ENCODE data around the gene PRIM2.
"Not testable (repeated sequence)": the region's sequence is repeated elsewhere in the genome, so short reads cannot be mapped to it uniquely, and the experiment has no call there.

Gene PRIM2

DNA sequence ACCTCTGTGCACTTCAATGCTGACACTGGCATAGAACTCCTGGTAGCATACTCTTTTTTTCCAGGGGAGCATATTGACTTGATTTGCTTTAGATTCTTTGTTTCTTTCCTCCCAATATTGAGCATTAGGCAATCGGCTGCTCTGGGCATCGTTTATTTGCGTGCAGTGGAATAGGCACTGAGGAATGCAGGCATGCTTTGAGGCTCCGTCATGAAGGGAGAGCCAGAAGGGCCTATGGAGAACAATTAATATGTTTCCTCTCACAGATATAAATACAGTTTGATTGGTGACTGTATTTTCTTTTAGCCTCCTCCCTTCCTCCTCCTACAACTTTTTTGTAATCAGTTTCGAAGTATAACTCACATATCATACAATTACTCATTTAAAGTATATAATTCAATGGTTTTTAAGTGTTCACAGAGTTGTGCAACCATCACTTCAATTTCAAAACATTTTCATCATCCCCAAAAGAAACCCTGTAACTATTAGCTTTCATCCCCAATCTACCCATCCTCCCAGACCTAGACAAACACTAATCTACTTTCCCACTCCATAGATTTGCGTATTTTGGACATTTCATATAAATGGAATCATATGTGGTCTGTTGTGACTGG, 157.5 kb downstream of the PRIM2 start:
- intact Hi-C loops (cut with DNase I), result not testable (repeated sequence)

DNA sequence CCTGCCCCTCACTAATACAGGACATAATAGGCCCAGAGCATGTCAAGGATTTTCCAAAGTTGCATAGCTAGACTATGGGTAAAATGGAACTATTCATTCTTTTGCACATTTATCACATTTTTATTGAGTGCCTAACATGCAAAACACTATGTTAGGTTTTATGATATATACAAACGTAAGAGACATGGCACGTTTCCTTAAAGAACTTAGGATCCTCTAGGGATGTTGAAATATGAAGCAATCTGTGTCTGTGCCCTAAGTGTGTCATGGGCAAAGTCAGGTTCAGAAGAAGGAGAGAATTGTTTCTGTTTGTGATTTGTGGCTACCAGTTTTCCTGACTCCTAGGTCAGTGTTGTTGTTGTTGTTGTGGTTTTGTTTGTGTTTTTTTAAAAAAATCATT, 158.2 kb downstream of the PRIM2 start:
- intact Hi-C loops (cut with DNase I), result not testable (repeated sequence)

More for the DNA sequence above, 157.5 kb downstream of the PRIM2 start:
- DNase-seq, result not testable (repeated sequence)

DNA sequence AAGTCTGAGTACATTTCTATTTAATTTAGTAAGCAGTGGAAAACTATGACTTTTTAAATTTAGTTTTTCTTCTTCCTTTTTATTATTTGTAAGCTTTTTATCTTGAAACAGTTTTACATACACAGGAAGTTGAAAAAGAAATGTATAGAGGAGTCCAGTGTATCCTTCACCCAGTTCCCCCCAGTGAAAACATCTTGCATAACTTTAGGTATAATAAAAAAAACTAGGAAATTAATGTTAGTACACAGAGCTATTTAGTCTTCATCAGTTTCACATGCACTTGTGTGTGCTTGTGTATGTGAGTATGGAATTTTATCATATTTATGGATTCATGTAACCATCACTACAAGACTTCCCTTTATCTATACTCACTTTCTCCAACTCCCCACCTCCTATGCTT, 162.8 kb downstream of the PRIM2 start:
- DNase-seq; intact Hi-C loops (cut with DNase I): not testable (repeated sequence)

More for the DNA sequence above, 158.2 kb downstream of the PRIM2 start:
- not testable (repeated sequence) for DNase-seq

DNA sequence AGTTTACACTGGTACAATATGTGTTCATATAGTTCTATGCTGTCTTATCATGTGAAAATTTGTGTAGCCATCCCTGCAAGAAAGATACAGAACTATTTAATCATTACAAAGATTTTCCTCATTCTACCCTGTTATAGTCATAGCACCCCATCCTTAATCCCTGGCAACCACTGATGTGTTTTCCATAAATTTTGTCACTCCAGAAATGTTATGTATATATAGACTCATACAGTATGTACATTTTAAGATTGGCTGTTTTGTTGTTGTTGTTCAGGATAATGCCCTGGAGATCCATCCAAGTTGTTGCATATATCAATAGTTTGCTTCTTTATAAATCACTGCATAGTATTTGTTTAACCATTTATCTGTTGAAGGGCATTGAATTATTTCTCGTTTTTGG, 163.7 kb downstream of the PRIM2 start:
- intact Hi-C loops (cut with DNase I); DNase-seq: not testable (repeated sequence)

DNA sequence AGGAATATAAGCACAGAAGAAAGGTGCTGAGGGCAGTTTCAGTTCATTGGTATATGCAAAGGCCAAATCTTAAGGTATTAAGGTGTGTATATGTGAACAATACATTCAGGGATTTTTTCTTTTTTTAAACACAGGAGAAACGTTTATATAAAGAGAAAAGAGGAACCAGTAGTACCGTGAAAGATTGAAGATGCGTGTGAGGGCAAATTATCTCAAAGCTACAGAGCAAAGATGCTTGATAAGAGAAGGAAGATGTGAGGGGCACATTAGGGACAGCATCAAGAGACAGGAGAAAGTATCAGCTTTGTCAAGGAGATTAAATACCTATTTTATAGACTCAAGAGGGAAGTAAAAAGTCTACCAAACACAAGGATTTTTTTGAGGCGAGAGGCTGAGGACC, 165.0 kb downstream of the PRIM2 start:
- intact Hi-C loops (cut with DNase I); DNase-seq: not testable (repeated sequence)

DNA sequence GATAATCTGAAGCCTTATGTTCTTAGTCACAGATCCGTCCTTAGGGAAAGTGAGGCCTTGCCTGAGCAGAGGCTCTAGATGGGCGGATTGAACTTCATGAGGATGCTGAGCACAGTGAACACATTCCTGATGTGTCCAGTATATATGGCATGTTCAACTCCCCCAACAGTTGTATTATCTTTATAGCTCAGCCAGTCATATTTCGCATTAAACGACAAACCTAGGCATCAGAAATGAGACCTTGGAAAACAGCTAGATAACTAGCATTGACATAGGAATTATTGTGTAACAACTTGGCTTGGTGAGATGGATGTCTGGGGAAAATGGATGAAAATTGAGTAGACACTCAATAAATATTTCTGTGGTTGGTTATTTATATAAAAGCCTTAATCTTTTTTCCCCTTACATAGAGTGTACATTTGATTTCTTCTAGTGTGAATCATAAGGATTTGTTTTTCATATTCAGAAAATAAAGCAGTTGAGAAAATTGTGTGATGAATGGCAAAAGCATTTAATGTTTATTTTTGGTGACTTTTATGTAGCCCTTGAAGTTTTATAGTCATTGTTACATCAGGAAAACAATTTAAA, 169.2 kb downstream of the PRIM2 start:
- DNase-seq; intact Hi-C loops (cut with DNase I): not testable (repeated sequence)

DNA sequence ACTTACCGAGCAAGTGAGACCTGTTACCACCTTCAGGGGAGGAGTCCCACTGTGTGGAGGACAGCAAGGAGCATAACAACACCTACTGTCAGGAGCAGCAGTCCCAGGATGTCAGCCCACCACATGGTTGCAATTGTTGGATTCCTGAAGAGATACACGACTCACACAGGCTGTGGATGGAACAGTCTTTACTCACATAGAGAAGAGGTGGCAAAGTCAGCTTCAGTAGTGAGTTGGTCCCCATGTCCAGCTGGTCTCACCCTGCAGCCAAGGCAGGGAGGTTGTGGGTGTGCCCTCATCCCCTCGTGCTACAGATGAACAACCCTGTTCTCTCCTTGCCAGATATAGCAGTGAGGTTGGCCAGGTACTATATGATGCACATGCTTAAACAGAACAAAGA, 171.1 kb downstream of the PRIM2 start:
- DNase-seq; intact Hi-C loops (cut with DNase I): not testable (repeated sequence)

DNA sequence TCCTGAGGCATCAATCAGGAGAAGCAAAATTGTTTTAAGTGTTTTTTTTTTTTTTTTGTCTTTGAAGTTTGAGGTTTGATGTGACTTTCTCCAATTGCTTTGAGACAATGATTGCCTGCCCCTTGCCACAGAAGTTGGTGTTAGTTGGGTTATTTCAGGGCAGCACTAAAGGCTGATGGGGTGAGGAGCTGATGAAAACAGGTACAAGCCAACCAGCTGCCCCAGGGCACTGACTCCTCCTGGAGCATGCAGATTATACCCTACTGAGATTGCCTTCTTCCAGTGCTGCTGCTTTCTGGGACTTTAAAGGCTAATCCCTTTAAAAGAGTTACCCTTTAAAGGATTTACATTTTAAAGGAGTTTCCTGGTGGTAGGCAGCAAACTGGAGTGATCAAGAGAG, 172.5 kb downstream of the PRIM2 start:
- intact Hi-C loops (cut with DNase I); DNase-seq: not testable (repeated sequence)

DNA sequence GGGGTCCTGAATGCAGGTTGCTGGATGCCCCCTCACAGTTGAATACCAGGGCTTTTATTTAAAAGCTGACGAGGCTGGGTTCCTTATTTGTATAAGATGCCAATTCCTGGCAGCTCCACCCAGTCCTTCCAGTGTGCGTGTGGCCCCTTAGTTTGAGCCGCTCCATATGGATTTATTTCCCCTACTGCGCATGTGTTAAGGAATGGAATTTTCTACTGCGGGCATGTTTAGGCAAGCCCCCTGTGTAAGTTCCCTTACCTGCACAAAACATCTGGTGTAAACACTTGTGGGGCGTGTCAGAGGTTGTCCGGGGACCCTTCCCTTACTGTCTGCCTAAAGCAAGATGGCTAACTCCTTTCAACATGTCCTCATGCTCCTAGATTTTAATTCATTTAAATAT, 174.4 kb downstream of the PRIM2 start:
- intact Hi-C loops (cut with DNase I); DNase-seq: not testable (repeated sequence)

DNA sequence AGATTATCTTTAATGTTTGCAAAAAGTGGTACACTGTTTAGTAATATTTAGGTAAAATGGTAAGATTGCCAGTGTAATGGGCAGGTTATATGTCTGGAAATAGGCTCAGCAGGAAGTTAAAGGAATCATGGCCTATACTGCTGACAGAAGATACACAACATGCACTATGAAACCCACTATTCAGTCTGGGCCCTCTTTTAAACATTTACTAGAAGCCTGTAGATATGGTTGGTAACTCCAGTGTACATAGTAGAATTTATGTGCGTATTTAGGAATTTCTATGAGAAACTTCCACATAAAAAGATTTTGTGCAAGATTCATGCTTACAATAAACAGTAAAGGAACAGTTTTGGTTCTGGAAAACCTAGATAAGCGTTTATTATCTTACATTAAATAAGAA, 178.8 kb downstream of the PRIM2 start:
- intact Hi-C loops (cut with DNase I); DNase-seq: not testable (repeated sequence)

DNA sequence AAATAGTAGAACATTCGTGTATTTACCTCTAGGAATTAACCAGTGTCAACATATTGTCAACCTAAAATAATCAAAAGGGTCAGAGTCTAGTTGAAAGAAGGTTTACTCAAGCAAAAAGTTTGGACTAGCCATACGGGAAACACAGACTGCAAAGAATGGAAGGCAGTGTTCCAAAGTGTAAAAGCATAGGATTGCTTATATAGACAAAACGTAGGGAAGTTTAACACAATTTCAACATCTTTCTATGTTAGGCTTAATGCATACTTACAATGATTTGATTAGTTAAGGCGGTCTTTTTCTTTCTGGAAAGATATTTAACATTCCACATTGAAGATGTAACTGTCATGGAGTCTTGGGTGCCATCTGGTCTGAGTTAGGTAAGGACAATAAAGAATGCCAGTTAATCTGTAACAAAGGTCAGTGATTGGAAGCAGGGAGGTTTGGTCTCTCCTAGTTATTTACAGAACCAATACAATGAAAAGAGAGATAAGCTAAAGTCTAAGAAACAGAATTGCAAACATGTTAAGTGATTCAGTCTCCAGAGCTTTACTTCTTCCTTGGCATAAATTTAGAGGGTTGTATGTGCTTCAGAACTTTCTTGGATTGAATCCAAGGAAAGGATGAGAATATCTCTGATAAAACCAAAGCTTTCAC, 183.1 kb downstream of the PRIM2 start:
- intact Hi-C loops (cut with DNase I); DNase-seq: not testable (repeated sequence)

DNA sequence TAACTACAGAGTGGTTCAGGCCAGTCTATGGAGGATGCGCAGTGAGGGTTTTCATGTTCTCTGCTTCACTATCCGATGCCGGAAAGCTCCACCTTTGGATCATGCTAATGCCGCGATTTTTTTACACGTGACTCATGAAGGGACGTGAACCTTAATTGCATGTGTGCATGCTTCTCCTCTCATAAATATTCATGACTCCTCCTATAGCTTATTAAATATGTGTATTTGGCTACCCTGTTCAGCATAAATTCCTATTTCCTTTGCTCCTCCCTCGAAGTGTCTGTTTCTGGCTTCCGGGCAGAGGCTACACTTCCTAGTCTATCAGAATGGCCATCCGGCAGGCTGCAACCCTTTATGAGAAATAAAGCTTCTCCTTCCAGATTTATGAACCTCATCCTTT, 185.0 kb downstream of the PRIM2 start:
- intact Hi-C loops (cut with DNase I); DNase-seq: not testable (repeated sequence)

DNA sequence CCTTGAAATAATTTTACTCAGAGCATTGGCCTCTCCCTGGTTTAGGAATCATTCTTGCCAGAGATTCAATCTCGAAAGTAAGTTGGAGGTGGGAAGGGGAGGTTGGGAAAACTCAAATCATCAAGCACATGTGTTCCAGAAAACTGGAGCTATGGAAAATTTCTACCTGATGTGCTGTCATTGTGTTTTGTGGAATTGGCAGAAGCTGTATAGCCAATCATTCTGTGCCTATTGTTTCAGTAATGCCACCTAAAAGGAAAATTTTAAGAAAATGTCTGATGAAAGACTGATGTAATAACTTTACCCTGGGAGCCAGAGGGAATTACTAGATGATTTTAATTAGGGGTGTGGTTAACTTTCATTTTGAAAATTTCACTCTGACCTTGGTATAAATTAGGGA, 187.8 kb downstream of the PRIM2 start:
- DNase-seq; intact Hi-C loops (cut with DNase I): not testable (repeated sequence)

DNA sequence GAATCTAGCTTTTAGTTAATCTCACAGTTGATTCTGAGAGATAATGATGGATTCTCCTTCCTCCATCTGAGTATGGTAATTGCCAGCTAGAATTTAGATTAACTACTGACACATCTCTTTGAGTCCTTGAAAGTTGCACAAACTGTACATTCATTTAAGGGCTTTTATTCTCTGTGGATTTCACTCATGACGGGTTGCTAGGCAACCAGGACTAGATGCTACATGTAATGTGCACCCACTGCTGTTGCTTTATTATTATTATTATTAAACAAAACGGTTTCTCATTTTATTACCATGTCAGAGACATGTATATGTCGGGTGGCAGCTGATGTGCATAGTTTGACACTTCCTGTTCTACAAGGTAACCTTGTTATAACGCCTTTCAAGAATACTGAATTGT, 193.0 kb downstream of the PRIM2 start:
- intact Hi-C loops (cut with DNase I), result not testable (repeated sequence)
- peak in 1 of 42 donors; percentile 3 for DNase-seq

DNA sequence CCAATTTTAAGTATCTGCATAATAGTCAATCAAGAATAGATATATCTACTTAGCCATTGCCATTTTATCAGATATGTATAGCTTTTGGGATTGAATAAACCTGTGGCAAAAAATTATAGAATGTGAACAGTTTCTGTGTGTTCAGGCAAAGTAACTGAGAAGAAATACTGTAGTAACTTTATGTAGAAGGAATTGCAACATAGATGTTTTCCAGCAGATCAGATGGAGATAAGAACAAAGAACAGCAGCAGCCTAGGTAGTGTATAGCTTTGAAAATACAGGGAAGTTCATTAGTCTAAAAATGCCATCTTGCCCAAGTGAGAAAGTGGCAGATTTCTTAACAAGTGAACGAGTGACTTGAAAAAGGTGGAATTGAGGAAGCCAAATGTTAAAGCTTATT, 197.7 kb downstream of the PRIM2 start:
- DNase-seq; intact Hi-C loops (cut with DNase I): not testable (repeated sequence)

DNA sequence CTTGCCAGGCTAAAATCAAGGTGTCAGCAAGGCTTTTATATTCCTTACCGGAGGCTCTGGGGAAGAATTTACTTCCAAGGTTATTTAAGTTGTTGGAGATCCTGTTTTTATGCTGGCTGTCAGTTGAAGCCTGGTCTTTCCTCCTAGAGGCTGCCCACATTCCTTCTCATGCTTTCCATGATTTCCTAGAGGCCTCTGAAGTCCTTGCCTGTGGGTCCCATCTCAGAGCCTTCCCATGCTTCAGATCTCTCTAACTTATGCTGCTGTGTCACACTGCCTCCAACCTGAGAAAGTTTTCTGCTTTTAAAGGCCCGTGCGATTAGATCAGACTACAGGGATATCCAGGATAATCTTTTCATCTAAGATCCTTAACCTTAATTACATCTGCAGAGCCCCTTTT, 198.4 kb downstream of the PRIM2 start:
- intact Hi-C loops (cut with DNase I); DNase-seq: not testable (repeated sequence)

DNA sequence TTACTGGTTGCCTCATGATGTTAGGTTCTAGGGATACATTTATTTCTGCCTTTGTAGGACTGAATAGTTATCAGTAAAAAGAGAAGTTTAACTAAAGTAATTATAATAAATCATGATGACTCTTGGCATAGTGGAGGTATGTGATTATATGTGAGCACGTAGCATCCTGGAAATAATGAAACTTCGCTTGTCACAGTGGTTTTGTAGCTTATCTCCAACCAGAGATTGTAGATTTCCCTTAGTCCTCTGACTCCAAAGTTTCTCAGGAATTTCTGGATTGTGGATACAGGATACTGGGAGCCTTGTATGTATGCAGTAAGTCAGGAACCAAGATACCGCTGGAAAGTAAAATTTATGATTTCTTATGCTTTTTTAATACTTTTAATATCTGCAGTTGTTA, 199.3 kb downstream of the PRIM2 start:
- intact Hi-C loops (cut with DNase I); DNase-seq: not testable (repeated sequence)

DNA sequence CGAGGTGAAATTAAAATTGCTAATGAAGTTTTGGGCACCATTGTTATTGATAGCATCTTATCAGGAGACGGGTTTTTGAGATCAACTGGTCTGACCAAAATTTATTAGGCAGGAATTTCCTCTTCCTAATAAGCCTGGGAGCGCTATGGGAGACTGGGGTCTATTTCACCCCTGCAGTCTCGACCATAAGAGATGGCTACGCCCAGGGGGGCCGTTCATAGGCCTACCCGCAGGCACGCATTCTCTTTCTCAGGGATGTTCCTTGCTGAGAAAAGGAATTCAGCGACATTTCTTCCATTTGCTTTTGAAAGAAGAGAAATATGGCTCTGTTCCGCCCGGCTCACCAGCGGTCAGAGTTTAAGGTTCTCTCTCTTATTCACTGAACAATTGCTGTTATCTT, 201.8 kb downstream of the PRIM2 start:
- intact Hi-C loops (cut with DNase I), result not testable (repeated sequence)

DNA sequence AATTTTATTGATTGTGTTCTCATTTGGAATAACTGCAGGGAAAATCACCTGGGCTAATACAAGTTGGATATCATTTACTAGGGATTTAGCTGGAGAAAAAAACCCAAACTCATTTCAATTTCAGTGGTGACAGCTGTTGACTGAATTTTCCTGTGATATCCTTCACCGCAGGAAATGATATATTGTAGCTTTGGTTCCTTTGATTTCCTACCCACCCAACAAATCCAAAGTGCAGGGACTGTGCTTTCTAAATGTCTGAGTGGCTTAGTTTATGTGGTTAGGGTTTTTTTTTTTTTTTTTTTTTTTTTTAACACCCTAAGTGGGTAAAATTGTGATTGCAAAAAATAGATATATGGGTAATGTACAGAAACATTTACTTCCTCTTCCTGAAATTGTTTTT, 203.7 kb downstream of the PRIM2 start:
- intact Hi-C loops (cut with DNase I); DNase-seq: not testable (repeated sequence)

More for the DNA sequence above, 201.8 kb downstream of the PRIM2 start:
- DNase-seq, result not testable (repeated sequence)

DNA sequence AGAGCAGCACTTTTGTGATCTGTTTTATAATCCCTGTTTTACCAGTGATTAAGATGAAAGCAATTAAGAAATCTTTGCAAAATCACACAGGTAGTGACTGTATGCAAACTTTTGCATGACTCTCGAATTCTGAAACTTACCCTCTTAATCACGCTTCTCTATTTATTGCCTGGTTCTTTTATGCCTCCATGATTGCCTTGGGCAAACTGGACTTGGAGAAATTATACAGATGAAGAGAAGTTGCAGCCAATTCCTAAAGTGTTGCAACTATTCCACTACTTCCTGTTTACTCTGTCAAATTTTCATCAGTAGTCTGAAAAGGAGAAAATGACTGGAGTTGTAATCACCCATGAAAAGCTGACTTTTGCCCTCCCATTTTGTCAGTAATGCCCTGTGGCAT, 205.8 kb downstream of the PRIM2 start:
- intact Hi-C loops (cut with DNase I), result not testable (repeated sequence)

More for the DNA sequence above, 205.8 kb downstream of the PRIM2 start:
- not testable (repeated sequence) for DNase-seq

Data from head of caudate nucleus (tissue), 42 donors.